GM06990 (cell line): Measurements from ENCODE around the gene STIM2.
A peak's percentile ranks its signal among the peaks of the same experiment; 100 is the strongest.

Source experiments
- DNase-seq: peaks from one replicate; pipeline ENCODE4 v3.0.0-alpha.2; 2011; ENCODE audit not compliant: insufficient read length; ENCODE audit errors: extremely low read depth
- H3K27me3 ChIP-seq: replicated peaks from 2 replicates; pipeline ENCODE4 v1.6.0; 2011; ENCODE audit warnings: low read length; ENCODE audit not compliant: control insufficient read depth, insufficient read depth
- H3K36me3 ChIP-seq: 2 replicates; pipeline ENCODE4 v1.5.1; 2011; ENCODE audit warnings: low read length; ENCODE audit not compliant: control insufficient read depth, insufficient read depth
- H3K4me3 ChIP-seq: replicated peaks from 2 replicates; pipeline ENCODE4 v1.5.1; 2011; ENCODE audit warnings: low read depth, mild to moderate bottlenecking, control low read depth, low read length
- TF ChIP-seq, protein P1 (sequence below): IDR thresholded peaks from 2 replicates; pipeline ENCODE4 v1.5.1; 2011; ENCODE audit warnings: low read length, control low read depth, mild to moderate bottlenecking, inconsistent platforms; ENCODE audit not compliant: insufficient read depth, poor library complexity, severe bottlenecking

The STIM2 gene

DNA sequence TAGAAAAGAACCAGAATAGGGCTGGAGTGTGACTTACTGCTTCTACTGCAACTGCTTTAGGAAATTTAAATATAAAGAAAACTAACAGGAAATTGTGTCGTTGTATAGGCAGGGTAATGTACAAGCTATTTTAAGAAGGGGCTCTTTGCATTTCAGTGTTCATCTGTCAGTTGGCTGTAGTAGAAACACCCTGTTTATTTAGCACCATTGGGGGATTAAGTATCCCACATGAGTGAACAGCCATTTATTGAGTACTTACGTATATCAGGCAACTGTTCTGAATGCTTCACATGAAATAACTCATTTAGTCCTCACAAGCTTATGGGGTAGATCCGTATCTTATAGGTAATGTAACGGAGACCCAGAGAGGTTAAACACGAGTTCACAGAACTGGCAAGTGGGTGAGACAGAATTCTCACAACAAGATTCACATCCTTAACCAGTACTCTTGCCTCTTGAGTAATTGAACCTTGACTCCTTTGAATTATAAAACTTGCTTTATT, 23.9 kb downstream of the STIM2 start:
- H3K36me3 ChIP-seq: no peaks in the 10 kb centered on the region
- peak overlapping the region; percentile 26 for H3K4me3 ChIP-seq
- TF ChIP-seq, protein P1, sequence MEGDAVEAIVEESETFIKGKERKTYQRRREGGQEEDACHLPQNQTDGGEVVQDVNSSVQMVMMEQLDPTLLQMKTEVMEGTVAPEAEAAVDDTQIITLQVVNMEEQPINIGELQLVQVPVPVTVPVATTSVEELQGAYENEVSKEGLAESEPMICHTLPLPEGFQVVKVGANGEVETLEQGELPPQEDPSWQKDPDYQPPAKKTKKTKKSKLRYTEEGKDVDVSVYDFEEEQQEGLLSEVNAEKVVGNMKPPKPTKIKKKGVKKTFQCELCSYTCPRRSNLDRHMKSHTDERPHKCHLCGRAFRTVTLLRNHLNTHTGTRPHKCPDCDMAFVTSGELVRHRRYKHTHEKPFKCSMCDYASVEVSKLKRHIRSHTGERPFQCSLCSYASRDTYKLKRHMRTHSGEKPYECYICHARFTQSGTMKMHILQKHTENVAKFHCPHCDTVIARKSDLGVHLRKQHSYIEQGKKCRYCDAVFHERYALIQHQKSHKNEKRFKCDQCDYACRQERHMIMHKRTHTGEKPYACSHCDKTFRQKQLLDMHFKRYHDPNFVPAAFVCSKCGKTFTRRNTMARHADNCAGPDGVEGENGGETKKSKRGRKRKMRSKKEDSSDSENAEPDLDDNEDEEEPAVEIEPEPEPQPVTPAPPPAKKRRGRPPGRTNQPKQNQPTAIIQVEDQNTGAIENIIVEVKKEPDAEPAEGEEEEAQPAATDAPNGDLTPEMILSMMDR: no peak
- no peaks in the 10 kb centered on the region for H3K27me3 ChIP-seq
- peak; percentile 56 for DNase-seq

DNA sequence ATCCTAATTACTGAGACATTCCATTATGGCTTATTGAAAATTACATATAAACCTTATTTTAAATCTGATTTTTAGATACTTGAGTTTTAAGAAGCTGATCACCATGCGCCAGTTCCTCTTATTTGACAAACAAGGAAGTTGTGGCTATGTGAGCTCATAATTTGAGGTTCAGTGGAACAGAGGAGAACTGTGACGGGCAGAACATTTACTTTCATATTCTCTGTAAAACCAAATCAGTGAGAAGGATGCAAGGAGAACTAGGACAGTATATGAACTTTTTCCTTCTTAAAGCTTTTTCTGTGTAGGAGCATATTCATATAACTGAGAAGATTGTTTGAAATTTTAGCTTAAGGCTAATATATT, 25.3 kb downstream of the STIM2 start:
- Histone ChIP-seq H3K36me3 (no peaks in the 10 kb centered on the region), H3K27me3 (no peaks in the 10 kb centered on the region), H3K4me3 (peak overlapping the region; percentile 18; the same call in 1 of the 2 replicates)
- TF ChIP-seq, protein P1: no peak
- peak; percentile 51 for DNase-seq

DNA sequence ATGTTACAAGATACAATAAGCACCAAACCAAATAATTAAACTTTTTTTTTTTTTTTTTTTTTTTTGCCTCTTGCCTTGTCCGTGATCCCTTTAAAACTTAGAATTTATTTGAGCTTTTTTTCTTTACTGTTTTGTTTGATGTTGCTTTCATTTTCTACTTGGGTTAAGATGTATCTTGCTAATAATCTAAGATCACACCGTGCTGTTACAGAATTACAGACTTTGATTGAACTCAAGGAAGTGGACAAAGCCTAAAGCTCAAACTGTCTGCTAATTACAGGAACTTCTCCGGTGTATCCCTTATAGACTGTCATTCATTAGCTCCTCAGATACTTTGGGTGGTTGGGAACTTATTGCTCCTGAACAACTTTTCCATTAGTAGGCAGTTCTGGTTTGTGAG, 26.5 kb downstream of the STIM2 start:
- no peak for DNase-seq
- Histone ChIP-seq H3K27me3 (no peaks in the 10 kb centered on the region), H3K36me3 (no peaks in the 10 kb centered on the region), H3K4me3 (no peak overlapping the region)
- TF ChIP-seq, protein P1: no peak

GRCh38 chr4:26887809-26888208, 27.2 kb downstream of the STIM2 start:
- no peak overlapping the region for H3K4me3 ChIP-seq
- H3K36me3 ChIP-seq: no peaks in the 10 kb centered on the region
- H3K27me3 ChIP-seq: no peaks in the 10 kb centered on the region
- TF ChIP-seq, protein P1: no peak
- DNase-seq: no peak

DNA sequence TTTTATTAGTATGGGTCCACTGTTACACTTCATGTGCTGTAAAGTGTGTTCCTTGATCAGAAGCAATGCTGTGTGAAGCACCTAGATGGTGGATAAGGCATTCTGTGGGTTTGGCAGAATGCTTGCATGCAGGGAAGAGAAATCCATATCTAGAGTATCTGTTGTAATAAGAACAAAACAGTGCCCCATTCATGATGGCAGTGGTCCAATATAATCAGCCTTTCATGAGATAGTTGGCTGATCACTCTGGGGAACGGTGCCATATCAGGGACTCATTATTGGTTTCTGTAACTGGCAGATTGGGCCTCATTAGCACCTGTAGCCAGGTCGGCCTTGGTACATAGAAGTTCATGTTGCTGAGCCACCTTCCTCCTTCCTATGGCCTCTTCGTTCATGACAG, 28.7 kb downstream of the STIM2 start:
- Histone ChIP-seq H3K27me3 (no peaks in the 10 kb centered on the region), H3K4me3 (no peak overlapping the region), H3K36me3 (no peaks in the 10 kb centered on the region)
- DNase-seq: no peak
- TF ChIP-seq, protein P1: no peak

DNA sequence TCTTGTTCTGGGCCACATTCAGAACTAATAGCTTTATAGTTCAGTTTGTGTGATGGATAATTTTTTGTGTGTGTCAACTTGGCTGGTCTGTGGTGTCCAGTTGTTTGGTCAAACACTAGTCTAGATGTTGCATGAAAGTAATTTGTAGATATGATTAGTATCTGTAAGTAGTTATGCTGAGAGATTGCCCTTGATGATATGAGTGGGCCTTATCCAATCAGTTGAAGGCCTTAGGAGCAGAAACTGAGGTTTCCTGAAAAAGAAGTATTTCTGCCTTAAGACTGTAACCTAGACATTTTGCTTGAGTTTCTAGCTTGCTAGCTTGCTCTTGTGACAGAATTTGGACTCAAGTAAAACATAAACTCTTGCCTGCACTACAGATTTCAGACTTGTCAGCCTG, 30.4 kb downstream of the STIM2 start:
- no peak for DNase-seq
- Histone ChIP-seq H3K36me3 (no peaks in the 10 kb centered on the region), H3K27me3 (no peaks in the 10 kb centered on the region), H3K4me3 (no peak overlapping the region)
- TF ChIP-seq, protein P1: no peak
